ENCODE data around the gene RPL28.

The RPL28 gene

DNA sequence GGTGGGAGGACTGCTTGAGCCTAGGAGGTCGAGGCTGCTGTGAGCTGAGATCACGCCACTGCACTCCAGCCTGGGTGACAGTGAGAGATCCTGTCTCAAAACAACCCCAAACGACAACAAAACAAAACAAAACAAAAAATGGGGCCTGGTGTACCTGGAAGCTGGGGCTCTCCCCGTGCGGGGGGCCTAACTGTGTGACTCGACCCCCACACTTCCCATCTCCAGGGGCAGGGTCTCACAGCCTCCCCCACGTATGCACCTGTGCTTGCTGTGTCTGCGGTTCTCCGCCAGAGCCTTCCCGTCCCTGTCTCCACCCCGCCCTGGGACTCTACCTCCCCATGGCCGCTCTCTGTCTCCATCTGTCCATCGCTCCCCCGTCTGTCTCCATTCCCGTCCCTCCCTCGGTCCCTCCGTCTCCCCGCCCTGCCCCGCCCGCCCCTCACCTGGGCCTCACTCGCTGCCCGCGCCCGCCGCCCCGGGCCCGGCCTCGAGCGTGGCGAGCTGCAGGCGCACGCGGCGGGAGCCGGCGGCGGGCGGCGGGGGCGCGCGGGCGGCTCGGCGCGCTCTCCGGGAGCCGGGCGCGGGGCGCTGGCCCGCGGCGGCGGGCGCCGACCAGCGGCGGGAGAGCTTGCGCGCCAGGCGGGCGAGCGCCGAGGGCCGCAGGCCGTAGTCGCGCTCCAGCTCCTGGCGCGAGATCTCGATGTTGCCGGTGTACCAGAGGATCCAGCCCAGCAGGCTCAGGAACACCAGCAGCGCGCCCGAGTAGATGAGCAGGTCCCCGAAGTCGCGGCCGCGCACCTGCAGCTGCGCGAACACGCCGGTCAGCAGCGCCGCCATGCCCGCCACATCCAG, 2.2 kb upstream of the RPL28 start:
- DNase-seq (ENCODE audit: low read depth), result no peak
- H3K4me3 ChIP-seq (ENCODE audit: low read depth, low read length), result peak overlapping the region; percentile 89

GRCh38 chr19:55384131-55384919, 1.4 kb upstream of the RPL28 start, which contains the start of gene TMEM238:
TSS of gene TMEM238 (minus strand) at chr19:55384292. CDS start at chr19:55384259, 33 bp downstream.
- peak within 1 kb of the TSS; percentile 89 for H3K4me3 ChIP-seq (ENCODE audit: low read depth, low read length)
- DNase-seq (ENCODE audit: low read depth), result no peak
- TF ChIP-seq, protein P1, sequence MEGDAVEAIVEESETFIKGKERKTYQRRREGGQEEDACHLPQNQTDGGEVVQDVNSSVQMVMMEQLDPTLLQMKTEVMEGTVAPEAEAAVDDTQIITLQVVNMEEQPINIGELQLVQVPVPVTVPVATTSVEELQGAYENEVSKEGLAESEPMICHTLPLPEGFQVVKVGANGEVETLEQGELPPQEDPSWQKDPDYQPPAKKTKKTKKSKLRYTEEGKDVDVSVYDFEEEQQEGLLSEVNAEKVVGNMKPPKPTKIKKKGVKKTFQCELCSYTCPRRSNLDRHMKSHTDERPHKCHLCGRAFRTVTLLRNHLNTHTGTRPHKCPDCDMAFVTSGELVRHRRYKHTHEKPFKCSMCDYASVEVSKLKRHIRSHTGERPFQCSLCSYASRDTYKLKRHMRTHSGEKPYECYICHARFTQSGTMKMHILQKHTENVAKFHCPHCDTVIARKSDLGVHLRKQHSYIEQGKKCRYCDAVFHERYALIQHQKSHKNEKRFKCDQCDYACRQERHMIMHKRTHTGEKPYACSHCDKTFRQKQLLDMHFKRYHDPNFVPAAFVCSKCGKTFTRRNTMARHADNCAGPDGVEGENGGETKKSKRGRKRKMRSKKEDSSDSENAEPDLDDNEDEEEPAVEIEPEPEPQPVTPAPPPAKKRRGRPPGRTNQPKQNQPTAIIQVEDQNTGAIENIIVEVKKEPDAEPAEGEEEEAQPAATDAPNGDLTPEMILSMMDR (IDR thresholded peaks at IDR 0.05; ENCODE audit: control insufficient read depth, extremely low read depth, insufficient read depth), result no peak

More for the DNA sequence above, 2.2 kb upstream of the RPL28 start:
- TF ChIP-seq, protein P1 (IDR thresholded peaks at IDR 0.05; ENCODE audit: control insufficient read depth, extremely low read depth, insufficient read depth), result peak; percentile 37; the same call in 1 of the 2 replicates

DNA sequence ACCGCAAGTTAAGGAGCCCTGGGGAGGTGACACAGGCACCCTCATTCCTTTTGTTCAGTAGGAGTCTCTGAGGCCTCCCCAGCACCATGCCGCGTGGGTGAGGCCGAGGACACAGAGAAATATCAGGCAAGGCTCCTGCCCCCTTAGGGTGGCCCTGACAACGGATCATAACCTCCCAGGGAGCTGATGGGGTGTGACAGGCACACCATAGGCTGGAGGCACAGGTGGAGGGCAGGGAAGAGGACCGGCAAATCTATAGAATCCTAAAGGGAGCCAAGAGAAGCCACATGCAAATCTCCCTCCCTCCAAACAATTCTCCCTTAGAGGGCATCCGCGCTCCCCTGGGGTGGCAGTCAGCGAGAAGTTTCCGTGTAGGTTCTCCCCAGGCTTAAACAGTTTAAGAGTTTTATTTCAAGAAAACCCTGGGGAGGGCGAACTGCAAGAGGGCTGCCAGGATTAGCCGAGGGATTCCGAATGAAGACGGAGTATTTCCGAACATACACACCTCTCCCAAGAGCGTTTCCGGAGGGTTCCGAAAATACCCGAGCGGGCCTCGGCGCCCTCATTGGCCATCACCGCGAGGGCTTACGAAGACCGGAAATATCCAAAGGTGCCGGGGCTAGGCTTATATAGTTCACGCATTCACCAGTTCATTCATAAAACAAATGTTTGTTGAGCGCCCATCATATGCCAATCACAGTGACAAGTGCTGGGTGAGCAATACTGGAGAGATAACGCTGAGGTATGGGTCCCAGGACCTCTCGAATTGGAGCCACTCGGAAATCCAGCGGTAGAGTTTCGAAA, 610 bp upstream of the RPL28 start:
- TF ChIP-seq, protein P1 (IDR thresholded peaks at IDR 0.05; ENCODE audit: control insufficient read depth, extremely low read depth, insufficient read depth), result no peak
- peak overlapping the region; percentile 89 for H3K4me3 ChIP-seq (ENCODE audit: low read depth, low read length)
- DNase-seq (ENCODE audit: low read depth), result peak; percentile 82

DNA sequence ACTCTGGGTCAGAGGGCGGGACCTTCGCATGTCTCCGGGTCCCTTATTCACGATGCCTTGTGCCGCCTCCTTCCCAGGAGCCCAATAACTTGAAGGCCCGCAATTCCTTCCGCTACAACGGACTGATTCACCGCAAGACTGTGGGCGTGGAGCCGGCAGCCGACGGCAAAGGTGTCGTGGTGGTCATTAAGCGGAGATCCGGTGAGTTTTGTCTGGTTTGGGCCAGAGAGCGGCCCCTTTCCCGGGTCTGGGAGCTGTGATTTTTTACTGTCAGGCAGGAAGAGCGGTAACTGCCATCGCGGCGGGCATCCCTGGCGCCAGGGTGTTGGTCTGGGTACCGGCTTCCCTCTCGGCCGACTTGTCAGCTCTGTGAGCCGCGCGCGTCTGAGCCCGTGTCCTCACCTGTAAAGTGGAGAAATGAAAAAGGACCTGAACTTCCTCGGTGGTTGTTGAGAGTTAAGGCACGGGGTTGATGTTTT, 800 bp downstream of the RPL28 start:
- TF ChIP-seq, protein P1 (IDR thresholded peaks at IDR 0.05; ENCODE audit: control insufficient read depth, extremely low read depth, insufficient read depth), result no peak
- no peak for DNase-seq (ENCODE audit: low read depth)

GRCh38 chr19:55387736-55388497, 2.2 kb downstream of the RPL28 start:
- no peak for DNase-seq (ENCODE audit: low read depth)
- peak overlapping the region; percentile 89 for H3K4me3 ChIP-seq (ENCODE audit: low read depth, low read length)
- TF ChIP-seq, protein P1 (IDR thresholded peaks at IDR 0.05; ENCODE audit: control insufficient read depth, extremely low read depth, insufficient read depth), result no peak

More for the DNA sequence above, 800 bp downstream of the RPL28 start:
- H3K4me3 ChIP-seq (ENCODE audit: low read depth, low read length), result peak overlapping the region; percentile 89
